ENCODE results near the gene CALM3.

- no peak for TF ChIP-seq CTCF (IDR thresholded peaks at IDR 0.05)
- no peak for TF ChIP-seq POLR2A (IDR thresholded peaks at IDR 0.05)
These were observed 1.3 kb upstream of the CALM3 start for GRCh38 chr19:46599716-46600373.

Measured in thyroid gland (tissue), 4 donors.